ENCODE data around the gene ZNF501.

Gene ZNF501

DNA sequence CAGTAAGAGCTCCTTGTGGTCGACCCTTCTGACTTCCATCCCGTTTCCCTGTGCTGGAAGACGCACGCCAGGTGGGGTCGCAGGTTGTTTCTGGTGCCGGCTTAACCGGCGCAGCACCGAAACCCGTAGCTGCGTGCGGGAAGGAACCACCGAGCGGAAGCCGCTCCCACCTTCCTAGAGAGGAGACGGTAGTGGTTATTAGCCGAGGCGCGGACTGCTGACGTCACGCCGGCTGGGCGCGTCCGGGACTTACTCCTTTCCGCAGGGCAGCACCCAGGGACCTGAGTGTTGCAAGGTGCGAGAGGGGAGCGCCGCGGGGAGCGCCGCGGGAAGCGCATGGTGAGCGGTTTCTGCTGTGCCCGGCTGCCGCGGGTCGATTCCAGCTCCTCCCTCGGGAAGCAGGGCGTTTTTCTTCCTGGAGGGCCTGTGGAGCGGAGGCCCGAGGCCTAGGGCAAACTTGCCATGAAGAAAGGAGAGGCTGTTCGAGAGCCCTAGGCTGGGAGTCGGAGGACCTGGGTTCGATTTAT lies at the start of gene ZNF501:
Gene ZNF501, plus strand, starts transcription at position 252 of the 527 bp plus-strand sequence. CDS start 4,787 bp downstream, outside the sequence.
- DNase-seq (ENCODE audit: low spot score): peak; percentile 82

DNA sequence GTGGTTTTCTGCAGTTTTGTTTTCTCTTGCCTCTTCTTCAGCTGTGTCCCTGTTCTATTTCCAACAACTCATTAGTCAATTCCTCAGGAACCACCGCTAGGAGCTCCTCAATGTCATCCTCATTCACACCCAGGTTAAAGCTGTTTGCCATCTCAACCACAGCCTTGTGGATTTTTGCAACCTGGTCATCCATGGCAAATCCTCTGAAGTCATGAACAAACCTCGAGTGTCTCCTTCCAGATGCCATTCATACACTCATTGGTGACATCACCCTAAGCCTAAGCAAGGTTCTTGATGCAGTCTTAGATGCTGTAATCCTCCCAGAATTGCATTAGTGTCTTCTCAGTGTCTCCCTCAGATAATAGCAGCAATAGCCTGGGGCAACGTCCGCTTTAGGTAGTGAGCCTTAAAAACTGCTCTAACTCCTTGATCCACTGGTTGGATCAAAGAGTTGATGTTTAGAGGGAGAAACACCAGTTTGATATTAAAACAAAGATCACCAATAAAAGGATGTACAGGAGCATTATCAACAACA lies 48.4 kb upstream of the ZNF501 start:
- DNase-seq (ENCODE audit: low spot score): no peak

DNA sequence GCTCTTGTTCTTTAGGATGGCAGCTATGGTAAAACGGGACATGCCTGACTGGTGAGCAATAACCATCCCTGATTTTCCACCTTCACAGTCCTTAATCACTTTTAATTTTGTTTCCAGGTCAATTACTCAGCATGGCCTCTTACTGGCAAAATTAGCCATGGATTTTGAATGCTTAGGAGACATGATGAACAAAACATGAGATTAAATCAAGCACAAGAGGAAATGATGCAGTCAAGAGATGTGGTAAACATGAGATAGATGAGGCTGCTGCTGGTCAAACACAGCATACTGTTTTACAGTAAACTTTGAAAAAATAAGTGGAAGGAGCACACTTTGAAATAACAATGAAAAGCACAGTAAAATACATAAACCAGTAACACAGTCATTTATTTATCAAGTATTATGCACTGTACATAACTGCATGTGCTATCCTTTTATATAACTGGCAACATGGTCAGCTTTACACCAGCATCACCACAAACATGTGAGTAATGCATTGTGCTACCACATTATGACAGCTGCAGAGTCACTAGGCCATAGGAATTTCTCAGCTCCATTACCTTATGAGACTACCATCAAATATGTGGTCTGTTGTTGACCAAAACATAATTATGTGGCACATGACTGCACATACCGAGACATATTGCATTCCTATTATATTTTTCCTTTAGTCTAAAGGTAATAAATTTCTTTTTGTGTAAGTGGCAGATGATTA lies 47.1 kb upstream of the ZNF501 start:
- DNase-seq (ENCODE audit: low spot score): peak; percentile 78

DNA sequence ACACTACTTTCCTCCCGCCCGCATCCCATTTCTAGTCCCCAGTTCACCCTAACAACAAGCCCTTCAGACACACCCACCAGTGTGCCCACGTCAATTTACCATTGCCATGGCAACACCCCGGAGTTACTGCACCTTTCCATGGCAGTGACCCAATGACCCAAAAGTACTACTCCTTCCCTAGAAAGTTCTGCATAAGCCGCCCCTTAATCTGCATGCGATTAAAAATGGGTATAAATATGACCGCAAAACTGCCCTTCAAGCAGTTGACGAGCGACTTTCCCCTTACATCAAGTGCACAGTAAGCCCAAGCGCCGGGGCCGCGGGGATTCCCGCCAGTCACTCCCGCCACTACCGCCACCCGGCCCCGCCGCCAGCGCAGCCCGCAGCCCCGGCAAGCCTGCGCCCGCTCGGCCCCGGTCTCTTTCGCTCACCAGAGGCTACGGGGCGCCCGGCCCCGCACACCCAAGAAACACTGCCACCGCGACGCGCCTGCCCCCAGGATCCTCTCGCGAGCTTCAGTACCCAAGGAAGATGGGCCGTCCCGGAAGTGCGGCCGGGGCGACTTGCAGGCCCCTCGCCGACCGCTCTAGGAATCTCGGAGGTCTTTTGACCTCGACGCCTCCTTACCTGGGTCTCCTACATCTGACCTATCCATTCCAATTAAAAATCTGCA lies 44.2 kb upstream of the ZNF501 start:
- DNase-seq (ENCODE audit: low spot score): no peak

DNA sequence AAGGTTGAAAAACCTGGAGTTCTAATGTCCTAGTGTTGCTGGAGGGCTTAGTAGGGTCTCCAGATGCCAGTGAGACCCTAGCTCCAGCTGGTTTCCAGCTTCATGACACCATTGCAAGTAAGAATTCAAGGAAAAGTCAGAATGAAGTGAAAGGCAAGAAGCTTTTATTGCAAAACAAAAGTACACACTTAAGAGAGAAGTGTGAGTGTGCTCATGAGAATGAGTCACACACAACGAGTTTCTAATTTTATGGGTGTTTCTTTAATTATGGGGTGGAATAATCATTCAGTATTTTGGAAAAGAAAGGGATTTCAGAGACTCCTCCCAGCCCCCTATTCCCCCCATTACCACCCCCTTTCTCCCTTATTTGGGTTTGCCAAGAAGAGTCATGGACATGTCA lies 41.5 kb upstream of the ZNF501 start:
- no peak for DNase-seq (ENCODE audit: low spot score)

DNA sequence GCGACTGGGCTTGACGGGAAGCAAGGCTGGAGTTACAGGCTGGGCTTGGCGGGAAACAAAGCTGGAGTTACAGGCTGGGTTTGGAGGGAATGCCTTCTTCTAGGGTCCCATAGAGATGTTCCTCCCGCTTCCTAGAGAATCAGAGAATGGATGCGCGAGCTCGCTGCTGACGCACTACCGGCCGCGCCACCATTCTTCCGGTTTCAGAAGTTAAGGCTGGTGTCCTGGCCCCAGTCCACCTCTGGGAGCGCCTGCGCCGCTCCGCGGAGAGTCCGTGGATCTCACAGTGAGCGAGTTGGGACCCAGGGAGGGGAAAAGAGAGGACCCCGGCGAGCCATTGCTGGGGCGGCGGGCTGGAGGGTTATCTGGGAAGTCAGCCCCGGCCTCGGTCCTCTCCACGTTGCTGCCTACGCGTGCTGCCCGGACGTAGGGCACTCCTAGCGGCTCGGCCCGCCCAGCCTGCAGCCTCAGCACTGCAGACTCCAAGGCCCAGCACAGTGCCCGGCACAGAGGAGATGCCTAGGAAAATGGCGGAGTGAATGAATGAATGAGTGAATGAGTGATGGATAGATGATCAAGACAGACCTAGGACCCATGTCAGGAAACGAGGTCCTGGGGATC lies 16.9 kb upstream of the ZNF501 start, which contains the start of gene ZNF502:
Gene ZNF502, plus strand, starts transcription at position 206 of the 621 bp plus-strand sequence. CDS start 7,602 bp downstream, outside the sequence.
- DNase-seq (ENCODE audit: low spot score): peak; percentile 85

DNA sequence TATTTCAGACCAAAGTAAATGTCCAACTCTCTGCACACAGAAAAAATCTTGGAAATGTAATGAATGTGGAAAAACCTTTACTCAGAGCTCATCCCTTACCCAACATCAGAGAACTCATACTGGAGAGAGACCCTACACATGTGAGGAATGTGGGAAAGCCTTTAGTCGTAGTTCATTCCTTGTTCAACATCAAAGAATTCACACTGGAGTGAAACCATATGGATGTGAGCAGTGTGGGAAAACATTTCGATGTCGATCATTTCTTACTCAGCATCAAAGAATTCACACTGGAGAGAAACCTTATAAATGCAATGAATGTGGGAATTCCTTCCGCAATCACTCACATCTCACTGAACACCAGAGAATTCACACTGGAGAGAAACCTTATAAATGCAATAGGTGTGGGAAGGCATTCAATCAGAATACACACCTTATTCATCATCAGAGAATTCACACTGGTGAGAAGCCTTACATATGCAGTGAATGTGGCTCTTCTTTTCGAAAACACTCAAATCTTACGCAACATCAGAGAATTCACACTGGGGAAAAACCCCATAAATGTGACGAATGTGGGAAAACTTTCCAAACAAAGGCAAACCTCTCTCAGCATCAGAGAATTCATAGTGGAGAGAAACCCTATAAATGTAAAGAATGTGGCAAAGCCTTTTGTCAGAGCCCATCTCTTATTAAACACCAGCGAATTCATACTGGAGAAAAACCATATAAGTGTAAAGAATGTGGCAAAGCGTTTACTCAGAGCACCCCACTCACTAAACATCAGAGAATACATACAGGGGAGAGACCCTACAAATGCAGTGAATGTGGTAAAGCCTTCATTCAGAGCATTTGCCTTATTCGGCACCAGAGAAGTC lies 8.0 kb upstream of the ZNF501 start:
- DNase-seq (ENCODE audit: low spot score): no peak

DNA sequence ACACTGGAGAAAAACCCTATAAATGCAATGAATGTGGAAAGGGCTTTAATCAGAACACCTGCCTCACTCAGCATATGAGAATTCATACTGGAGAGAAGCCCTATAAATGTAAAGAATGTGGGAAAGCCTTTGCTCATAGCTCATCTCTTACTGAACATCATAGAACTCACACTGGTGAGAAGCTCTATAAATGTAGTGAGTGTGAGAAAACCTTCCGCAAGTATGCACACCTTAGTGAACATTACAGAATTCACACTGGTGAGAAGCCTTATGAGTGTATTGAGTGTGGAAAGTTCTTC lies 7.4 kb upstream of the ZNF501 start:
- DNase-seq (ENCODE audit: low spot score): no peak

DNA sequence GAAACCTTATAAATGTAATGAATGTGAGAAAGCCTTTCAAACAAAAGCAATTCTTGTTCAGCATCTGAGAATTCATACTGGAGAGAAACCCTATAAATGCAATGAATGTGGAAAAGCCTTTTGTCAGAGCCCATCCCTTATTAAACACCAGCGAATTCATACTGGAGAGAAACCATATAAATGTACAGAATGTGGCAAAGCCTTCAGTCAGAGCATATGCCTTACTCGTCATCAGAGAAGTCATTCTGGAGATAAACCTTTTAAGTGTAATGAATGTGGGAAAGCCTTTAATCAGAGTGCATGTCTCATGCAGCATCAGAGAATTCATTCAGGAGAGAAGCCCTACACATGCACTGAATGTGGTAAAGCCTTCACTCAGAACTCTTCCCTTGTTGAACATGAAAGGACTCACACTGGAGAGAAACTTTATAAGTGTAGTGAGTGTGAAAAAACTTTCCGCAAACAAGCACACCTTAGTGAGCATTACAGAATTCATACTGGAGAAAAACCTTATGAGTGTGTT lies 5.3 kb downstream of the ZNF501 start:
- no peak for DNase-seq (ENCODE audit: low spot score)

DNA sequence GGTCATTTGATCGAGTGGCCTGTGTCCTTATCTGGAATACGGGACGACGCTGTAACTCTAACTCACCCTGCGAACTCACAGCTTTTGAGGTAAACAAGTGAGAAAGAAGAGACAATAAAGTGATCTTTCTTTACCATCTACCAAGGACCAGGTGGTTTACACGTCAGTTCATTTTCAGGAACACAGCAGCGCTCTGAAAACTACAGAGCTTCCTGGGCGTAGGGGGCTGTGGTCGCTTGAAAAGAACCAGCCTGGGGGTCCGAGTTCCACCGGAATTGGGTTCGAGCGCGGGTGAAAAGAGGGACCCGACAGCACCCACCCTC lies 31.6 kb downstream of the ZNF501 start:
- DNase-seq (ENCODE audit: low spot score): no peak

DNA sequence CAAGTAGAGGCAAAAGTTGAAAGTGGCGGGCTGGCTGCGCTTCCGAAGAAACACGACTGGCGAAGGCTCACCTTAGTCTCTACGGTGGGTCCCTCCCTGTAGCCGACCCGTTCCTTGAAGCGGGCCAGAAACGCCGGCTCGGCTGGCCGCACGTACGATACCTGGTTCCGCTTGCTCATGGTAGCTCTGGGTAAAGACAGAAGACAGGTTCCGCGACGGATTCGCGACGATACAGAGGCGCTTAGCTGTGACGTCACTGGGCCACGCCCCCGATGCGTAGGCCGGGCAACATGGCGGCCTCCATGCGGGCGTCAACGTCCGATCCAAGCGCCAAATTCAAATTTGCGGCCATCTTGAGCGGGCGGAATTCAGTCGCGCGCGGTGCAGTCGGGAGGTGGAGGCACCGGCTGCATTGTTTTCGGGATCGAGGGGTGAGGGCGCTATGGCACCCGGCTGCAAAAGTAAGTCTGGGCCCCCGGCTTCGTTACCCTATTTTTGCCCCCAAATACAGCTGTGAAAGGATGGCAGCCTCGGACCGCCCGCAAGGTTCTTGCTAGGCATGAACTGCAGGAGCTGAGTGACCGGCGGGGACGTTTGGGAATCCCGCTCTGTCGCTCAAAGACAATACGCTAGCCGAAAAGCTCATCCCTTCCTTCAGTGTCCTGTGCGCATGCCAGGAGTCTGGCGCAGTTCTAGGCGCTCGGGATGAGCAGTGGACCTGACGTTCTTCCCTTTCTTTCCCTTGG lies 32.2 kb downstream of the ZNF501 start, which contains the start of the genes KIAA1143 and KIF15:
Gene KIAA1143, minus strand, starts transcription at position 196 of the 746 bp plus-strand sequence. Its CDS starts 17 bp downstream, at position 179.
Gene KIF15, plus strand, starts transcription at position 371 of the 746 bp plus-strand sequence. Its CDS starts 72 bp downstream, at position 443.
- DNase-seq (ENCODE audit: low spot score): peak; percentile 94

DNA sequence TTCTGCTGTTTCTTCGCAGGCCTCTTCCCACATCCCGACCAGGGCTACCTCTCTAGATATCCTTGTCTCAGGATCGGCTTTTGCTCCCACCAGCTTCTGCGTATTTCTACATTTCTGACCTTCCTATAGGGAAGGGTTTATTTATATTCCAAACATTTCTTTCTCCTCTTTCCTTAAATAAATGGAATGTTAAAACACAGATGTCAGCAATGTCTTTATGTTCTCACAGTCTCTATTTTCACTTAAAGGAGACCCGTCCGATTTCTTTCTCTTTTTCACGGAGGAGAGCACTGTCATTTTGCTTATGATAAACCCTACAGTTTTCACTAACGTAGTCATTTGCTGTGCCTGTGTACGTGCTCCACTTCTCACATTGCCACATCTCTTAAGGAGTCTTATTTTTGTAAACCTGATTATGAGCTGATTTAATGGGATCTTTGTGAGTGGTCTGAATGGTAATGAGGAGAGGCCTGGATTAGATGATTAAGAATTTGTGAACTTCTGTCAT lies 32.8 kb downstream of the ZNF501 start:
- no peak for DNase-seq (ENCODE audit: low spot score)

DNA sequence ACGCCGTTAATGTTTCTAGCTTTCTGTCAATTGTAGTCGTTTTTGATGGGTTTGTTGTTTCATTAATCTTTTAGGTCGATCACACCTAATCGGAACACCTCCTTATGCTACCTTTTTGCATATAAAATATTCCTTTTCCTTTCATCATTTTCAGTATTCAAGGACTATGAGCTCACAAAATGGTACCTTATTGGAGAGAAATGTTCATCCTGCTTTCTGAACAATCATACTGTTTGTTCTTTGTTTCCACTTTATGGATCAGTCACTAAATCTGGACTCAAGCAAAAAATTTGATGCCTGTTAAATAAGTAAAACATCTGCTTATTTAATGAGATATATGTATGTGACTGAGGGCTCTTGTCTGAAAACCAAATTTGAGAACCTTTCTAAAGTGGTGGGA lies 33.3 kb downstream of the ZNF501 start:
- no peak for DNase-seq (ENCODE audit: low spot score)

DNA sequence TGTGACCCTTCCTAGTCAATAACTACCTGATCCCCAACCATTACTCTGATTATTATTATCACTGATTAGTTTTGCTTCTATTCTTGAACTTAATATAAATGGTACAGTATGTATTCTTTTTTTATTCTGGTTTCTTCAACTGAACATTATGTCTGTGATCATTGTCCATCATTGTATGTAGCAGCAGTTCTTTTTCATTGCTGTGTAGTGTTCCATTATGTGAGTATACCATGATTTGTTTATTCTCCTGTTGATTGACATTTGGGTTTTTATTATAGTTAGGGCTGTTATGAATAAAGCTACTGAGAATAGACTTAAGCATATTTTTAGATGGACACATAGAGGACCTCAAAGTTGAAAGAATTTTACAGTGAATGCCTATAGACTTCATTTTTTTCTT lies 34.8 kb downstream of the ZNF501 start:
- no peak for DNase-seq (ENCODE audit: low spot score)

DNA sequence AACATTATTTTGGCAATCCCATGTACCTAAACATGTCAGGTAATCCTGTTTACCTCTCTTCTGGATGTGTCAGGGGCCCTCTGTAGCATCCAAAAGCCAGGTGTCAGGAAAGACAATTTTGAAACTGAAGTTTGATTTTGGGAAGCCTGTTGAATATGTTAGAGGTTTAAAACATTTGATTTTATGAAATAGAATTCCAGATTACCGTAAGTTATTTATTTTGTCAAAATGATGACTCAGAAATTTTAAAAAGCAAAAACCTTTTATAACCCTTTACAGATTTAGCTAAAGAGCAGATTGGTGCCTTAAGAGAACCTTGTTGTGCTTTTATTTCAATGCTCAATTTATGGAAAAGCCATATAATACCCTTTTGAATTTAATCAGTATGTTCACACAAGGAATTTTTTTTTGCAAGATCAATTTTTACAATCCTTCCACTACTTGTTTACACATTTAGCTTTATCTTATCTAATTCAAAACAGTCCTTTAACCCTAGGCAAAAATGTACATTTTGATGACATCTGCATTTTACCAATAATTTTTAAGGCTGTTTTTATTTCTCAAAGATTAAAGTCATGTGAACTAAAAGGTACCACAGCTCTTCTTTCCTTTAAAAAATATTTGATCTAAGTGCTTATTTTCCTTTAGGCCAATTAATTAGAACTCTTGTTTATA lies 42.1 kb downstream of the ZNF501 start:
- DNase-seq (ENCODE audit: low spot score): no peak

DNA sequence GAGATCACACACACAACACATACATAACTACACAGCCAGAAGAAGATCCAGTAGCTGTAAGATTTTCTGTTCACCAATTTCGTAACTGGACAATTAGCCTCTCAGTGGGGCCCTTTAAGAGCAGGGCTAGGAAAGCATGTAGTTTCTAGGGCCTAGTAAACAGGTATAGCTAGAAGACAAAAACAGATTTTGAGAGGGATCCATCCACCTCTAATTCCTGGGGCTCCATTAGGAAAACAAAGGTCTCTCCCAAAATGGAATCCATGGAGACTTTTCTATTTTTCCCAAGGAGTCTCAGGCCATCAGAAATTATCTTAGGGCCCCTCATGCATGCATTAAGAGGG lies 42.6 kb downstream of the ZNF501 start:
- DNase-seq (ENCODE audit: low spot score): no peak

DNA sequence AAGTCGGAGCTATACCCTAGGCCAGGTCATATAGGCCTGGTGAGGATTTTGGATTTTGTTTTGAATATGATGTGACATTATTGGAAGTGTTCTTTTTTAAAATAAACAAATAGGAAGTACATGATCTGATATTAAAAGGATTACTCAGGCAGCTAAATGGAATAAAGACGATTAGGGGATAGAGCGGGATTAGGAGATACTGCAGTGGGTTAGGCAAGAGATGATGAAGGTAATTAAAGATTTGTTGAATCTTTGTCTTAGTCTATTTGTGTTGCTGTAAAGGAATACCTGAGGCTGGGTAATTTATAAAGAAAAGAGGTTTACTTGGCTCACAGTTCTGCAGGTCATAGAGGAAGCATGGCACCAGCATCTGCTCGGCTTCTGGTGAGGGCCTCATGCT lies 53.5 kb downstream of the ZNF501 start:
- no peak for DNase-seq (ENCODE audit: low spot score)

All from SW480 (cell line).